ENCODE data around the gene CAMKK2.
"Not testable (repeated sequence)": the region's sequence is repeated elsewhere in the genome, so short reads cannot be mapped to it uniquely, and the experiment has no call there.

The CAMKK2 gene

GRCh38 chr12:121323908-121324307 lies 27.4 kb upstream of the CAMKK2 start:
- DNase-seq: no peak
- no peak overlapping the region for H3K4me2 ChIP-seq (ENCODE audit: low read length, poor library complexity, severe bottlenecking)
- no peaks in the 10 kb centered on the region for H3K4me1 ChIP-seq (ENCODE audit: control insufficient read depth, insufficient read depth, low read depth, low read length)
- no peak overlapping the region for H3K9ac ChIP-seq (ENCODE audit: low read length)
- H2AFZ ChIP-seq (ENCODE audit: low read depth, low read length): no peak overlapping the region
- H3K27me3 ChIP-seq (ENCODE audit: control insufficient read depth in 1 of 2, insufficient read depth in 1 of 2, low read length in 2 of 2): no peaks in the 10 kb centered on the region
- H3K23ac ChIP-seq (ENCODE audit: low read length in 2 of 2): no peak overlapping the region
- H2BK5ac ChIP-seq (ENCODE audit: low read depth, low read length, poor library complexity, severe bottlenecking): no peak overlapping the region
- no peak overlapping the region for H3K27ac ChIP-seq (ENCODE audit: low read length, poor library complexity, severe bottlenecking)
- no peak overlapping the region for H4K91ac ChIP-seq (ENCODE audit: low read length)
- no peak overlapping the region for H2BK12ac ChIP-seq (ENCODE audit: low read length in 2 of 2)
- no peak overlapping the region for H3K4me3 ChIP-seq (ENCODE audit: insufficient read depth in 1 of 2, low read depth in 1 of 2, low read length in 2 of 2)
- H2AK5ac ChIP-seq (ENCODE audit: low read length, severe bottlenecking): no peak overlapping the region
- no peak overlapping the region for H2BK15ac ChIP-seq (ENCODE audit: low read depth, poor library complexity, severe bottlenecking)
- H3K36me3 ChIP-seq (ENCODE audit: control insufficient read depth in 1 of 2, insufficient read depth in 2 of 2, low read depth in 1 of 2, low read length in 2 of 2): peaks cover 42 to 74% of the 10 kb centered on the region in 2 experiments
- no peaks in the 10 kb centered on the region for H3K9me3 ChIP-seq (ENCODE audit: control insufficient read depth, low read length)
- WGBS: 100% methylated on average over 2 of the region's 3 CpGs
- H2BK120ac ChIP-seq (ENCODE audit: low read depth, low read length): no peak overlapping the region
- peaks cover 18% of the 10 kb centered on the region for H3K79me1 ChIP-seq (replicated peaks; ENCODE audit: low read length, poor library complexity, severe bottlenecking)
- H4K8ac ChIP-seq (ENCODE audit: low read length): no peak overlapping the region
- H3K4ac ChIP-seq (ENCODE audit: low read depth in 1 of 2, low read length in 2 of 2): no peak overlapping the region
- H3K18ac ChIP-seq (ENCODE audit: low read depth in 1 of 2, low read length in 2 of 2): no peak overlapping the region
- no peak overlapping the region for H3K14ac ChIP-seq (ENCODE audit: low read length in 2 of 2)

DNA sequence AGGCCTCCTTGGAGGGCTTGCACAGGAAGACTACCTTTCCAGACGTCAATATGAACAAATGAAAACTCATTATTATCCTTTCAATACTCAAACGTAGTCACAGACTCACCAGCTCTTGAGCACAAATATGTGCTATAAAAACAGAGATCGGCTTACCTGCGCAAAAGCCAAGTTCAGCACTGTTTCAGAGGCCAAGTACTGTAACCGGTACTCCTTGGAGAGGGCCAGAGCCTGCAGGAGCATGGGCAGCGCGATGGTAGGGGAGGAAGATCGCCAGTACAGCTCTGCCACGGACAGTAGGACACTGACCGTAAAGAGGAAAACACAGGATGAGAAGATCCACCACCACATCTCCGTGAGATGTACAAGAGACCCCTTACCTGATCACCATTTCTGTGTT lies 21.6 kb upstream of the CAMKK2 start:
- H3K4ac ChIP-seq (ENCODE audit: low read depth in 1 of 2, low read length in 2 of 2): no peak overlapping the region
- no peak overlapping the region for H3K23ac ChIP-seq (ENCODE audit: low read length in 2 of 2)
- no peak overlapping the region for H2AK5ac ChIP-seq (ENCODE audit: low read length, severe bottlenecking)
- no peak overlapping the region for H4K8ac ChIP-seq (ENCODE audit: low read length)
- no peak overlapping the region for H2BK12ac ChIP-seq (ENCODE audit: low read length in 2 of 2)
- no peak overlapping the region for H3K18ac ChIP-seq (ENCODE audit: low read depth in 1 of 2, low read length in 2 of 2)
- no peaks in the 10 kb centered on the region for H3K9me3 ChIP-seq (ENCODE audit: control insufficient read depth, low read length)
- WGBS: 96% methylated on average over 11 of the region's 11 CpGs
- H3K27ac ChIP-seq (ENCODE audit: low read length, poor library complexity, severe bottlenecking): no peak overlapping the region
- no peak overlapping the region for H4K91ac ChIP-seq (ENCODE audit: low read length)
- H2BK5ac ChIP-seq (ENCODE audit: low read depth, low read length, poor library complexity, severe bottlenecking): no peak overlapping the region
- no peak overlapping the region for H3K14ac ChIP-seq (ENCODE audit: low read length in 2 of 2)
- H3K36me3 ChIP-seq (ENCODE audit: control insufficient read depth in 1 of 2, insufficient read depth in 2 of 2, low read depth in 1 of 2, low read length in 2 of 2): peaks cover 19 to 57% of the 10 kb centered on the region in 2 experiments
- no peak overlapping the region for H3K4me3 ChIP-seq (ENCODE audit: insufficient read depth in 1 of 2, low read depth in 1 of 2, low read length in 2 of 2)
- no peak overlapping the region for H2BK15ac ChIP-seq (ENCODE audit: low read depth, poor library complexity, severe bottlenecking)
- peaks cover 11% of the 10 kb centered on the region for H3K79me1 ChIP-seq (replicated peaks; ENCODE audit: low read length, poor library complexity, severe bottlenecking)
- no peak overlapping the region for H2BK120ac ChIP-seq (ENCODE audit: low read depth, low read length)
- H3K4me2 ChIP-seq (ENCODE audit: low read length, poor library complexity, severe bottlenecking): no peak overlapping the region
- no peaks in the 10 kb centered on the region for H3K27me3 ChIP-seq (ENCODE audit: control insufficient read depth in 1 of 2, insufficient read depth in 1 of 2, low read length in 2 of 2)
- H2AFZ ChIP-seq (ENCODE audit: low read depth, low read length): no peak overlapping the region
- H3K4me1 ChIP-seq (ENCODE audit: control insufficient read depth, insufficient read depth, low read depth, low read length): no peaks in the 10 kb centered on the region
- no peak for DNase-seq
- H3K9ac ChIP-seq (ENCODE audit: low read length): no peak overlapping the region

GRCh38 chr12:121314431-121314830 lies 17.9 kb upstream of the CAMKK2 start:
- Histone ChIP-seq H3K18ac (ENCODE audit: low read depth in 1 of 2, low read length in 2 of 2) (no peak overlapping the region), H3K4me2 (ENCODE audit: low read length, poor library complexity, severe bottlenecking) (no peak overlapping the region), H4K8ac (ENCODE audit: low read length) (no peak overlapping the region), H2BK120ac (ENCODE audit: low read depth, low read length) (no peak overlapping the region), H2BK5ac (ENCODE audit: low read depth, low read length, poor library complexity, severe bottlenecking) (no peak overlapping the region), H3K27ac (ENCODE audit: low read length, poor library complexity, severe bottlenecking) (no peak overlapping the region), H3K23ac (ENCODE audit: low read length in 2 of 2) (no peak overlapping the region), H3K79me1 (replicated peaks; ENCODE audit: low read length, poor library complexity, severe bottlenecking) (peaks cover 11% of the 10 kb centered on the region), H3K27me3 (ENCODE audit: control insufficient read depth in 1 of 2, insufficient read depth in 1 of 2, low read length in 2 of 2) (no peaks in the 10 kb centered on the region), H2AFZ (ENCODE audit: low read depth, low read length) (no peak overlapping the region), H2AK5ac (ENCODE audit: low read length, severe bottlenecking) (no peak overlapping the region), H3K36me3 (ENCODE audit: control insufficient read depth in 1 of 2, insufficient read depth in 2 of 2, low read depth in 1 of 2, low read length in 2 of 2) (peaks cover 17 to 61% of the 10 kb centered on the region in 2 experiments), H3K14ac (ENCODE audit: low read length in 2 of 2) (no peak overlapping the region), H3K4me1 (ENCODE audit: control insufficient read depth, insufficient read depth, low read depth, low read length) (no peaks in the 10 kb centered on the region), H4K91ac (ENCODE audit: low read length) (no peak overlapping the region), H2BK15ac (ENCODE audit: low read depth, poor library complexity, severe bottlenecking) (no peak overlapping the region), H2BK12ac (ENCODE audit: low read length in 2 of 2) (no peak overlapping the region), H3K4ac (ENCODE audit: low read depth in 1 of 2, low read length in 2 of 2) (no peak overlapping the region), H3K9ac (ENCODE audit: low read length) (no peak overlapping the region), H3K9me3 (ENCODE audit: control insufficient read depth, low read length) (no peaks in the 10 kb centered on the region), H3K4me3 (ENCODE audit: insufficient read depth in 1 of 2, low read depth in 1 of 2, low read length in 2 of 2) (no peak overlapping the region)
- 94% methylated on average over 3 of the region's 3 CpGs for WGBS
- no peak for DNase-seq

DNA sequence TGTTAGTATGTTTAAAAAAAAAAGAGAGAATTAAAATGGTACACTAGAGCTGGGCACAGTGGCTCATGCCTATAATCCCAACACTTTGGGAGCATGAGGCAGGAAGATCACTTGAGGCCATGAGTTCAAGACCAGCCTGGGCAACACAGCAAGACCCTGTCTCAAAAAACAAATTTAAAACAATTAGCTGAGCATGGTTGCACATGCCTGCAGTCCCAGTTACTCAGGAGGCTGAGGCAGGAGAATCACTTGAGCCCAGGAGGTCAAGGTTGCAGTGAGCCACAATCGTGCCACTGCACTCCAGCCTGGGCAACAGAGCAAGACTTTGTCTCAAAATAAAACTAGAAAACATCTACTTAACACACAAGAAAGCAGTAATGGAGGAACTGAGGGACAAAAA lies 13.7 kb upstream of the CAMKK2 start:
- H3K4me2 ChIP-seq (ENCODE audit: low read length, poor library complexity, severe bottlenecking); H2AK5ac ChIP-seq (ENCODE audit: low read length, severe bottlenecking); H3K4me3 ChIP-seq (ENCODE audit: insufficient read depth in 1 of 2, low read depth in 1 of 2, low read length in 2 of 2); H3K4me1 ChIP-seq (ENCODE audit: control insufficient read depth, insufficient read depth, low read depth, low read length); H3K9me3 ChIP-seq (ENCODE audit: control insufficient read depth, low read length); DNase-seq; H4K8ac ChIP-seq (ENCODE audit: low read length); H3K23ac ChIP-seq (ENCODE audit: low read length in 2 of 2); H2BK15ac ChIP-seq (ENCODE audit: low read depth, poor library complexity, severe bottlenecking); H4K91ac ChIP-seq (ENCODE audit: low read length); H2BK5ac ChIP-seq (ENCODE audit: low read depth, low read length, poor library complexity, severe bottlenecking); H3K27ac ChIP-seq (ENCODE audit: low read length, poor library complexity, severe bottlenecking); H2BK120ac ChIP-seq (ENCODE audit: low read depth, low read length); H3K27me3 ChIP-seq (ENCODE audit: control insufficient read depth in 1 of 2, insufficient read depth in 1 of 2, low read length in 2 of 2); H2AFZ ChIP-seq (ENCODE audit: low read depth, low read length); H3K4ac ChIP-seq (ENCODE audit: low read depth in 1 of 2, low read length in 2 of 2); H3K18ac ChIP-seq (ENCODE audit: low read depth in 1 of 2, low read length in 2 of 2); H3K14ac ChIP-seq (ENCODE audit: low read length in 2 of 2); H3K9ac ChIP-seq (ENCODE audit: low read length); H2BK12ac ChIP-seq (ENCODE audit: low read length in 2 of 2): not testable (repeated sequence)
- peaks cover 17 to 41% of the 10 kb centered on the region in 2 experiments for H3K36me3 ChIP-seq (ENCODE audit: control insufficient read depth in 1 of 2, insufficient read depth in 2 of 2, low read depth in 1 of 2, low read length in 2 of 2)
- peaks cover 11% of the 10 kb centered on the region for H3K79me1 ChIP-seq (replicated peaks; ENCODE audit: low read length, poor library complexity, severe bottlenecking)
- WGBS: no CpG with 5 or more reads among the region's 1 CpG

All from mesenchymal stem cell (in vitro differentiated cells and primary cell).